A549 (cell line): ENCODE measurements around the gene SLX9. TPM values are rescaled to one million over a fixed set of nuclear protein-coding genes. Genes with fewer than 3 reads are reported as not detected.

ENCODE experiments used
- ATAC-seq, 2 experiments: fragments of 200-7000 bp in 1 of 2; fragments of >200 bp in 1 of 2; cut with Nextera tagmentation in 1 of 2; cut with Tn5 transposase in 1 of 2; 3 replicates each; pipeline versions ENCODE4 v1.8.0 to v1.9.1; 2018 to 2020; ENCODE audit warnings: mild to moderate bottlenecking in 1 of 2, moderate library complexity in 1 of 2
- CTCF ChIA-PET: fragments of 300-600 bp; sonication (Branson Sonifier 250); formaldehyde crosslinking; extraction: SDS; loops from one replicate; lab custom pipeline; 2021; ENCODE audit warnings: antibody characterized with exemption, inconsistent platforms; lab: Yijun Ruan, JAX
- POLR2A ChIA-PET: fragments of 350-600 bp; formaldehyde crosslinking; extraction: SDS; loops from one replicate; lab custom pipeline; 2021; ENCODE audit warnings: antibody characterized with exemption, inconsistent platforms; lab: Yijun Ruan, JAX
- DNase-seq, 2 experiments: peaks; one replicate each; pipeline versions ENCODE4 v3.0.0 to v3.0.0-alpha.2; 2011 to 2016; ENCODE audit warnings: low read depth in 1 of 2, low spot score in 1 of 2
- FAIRE-seq: peaks from 2 replicates; lab custom pipeline; 2011; peaks lifted over from hg19 to GRCh38; lab: Jason Lieb, UNC
- H3K27ac ChIP-seq, 2 experiments: fragments of >200 bp; sonication (Bioruptor Twin); formaldehyde crosslinking; 3 replicates each; pipeline ENCODE4 v1.5.1; 2016 to 2017
- H3K4me1 ChIP-seq: fragments of >200 bp; sonication (Bioruptor Twin); formaldehyde crosslinking; 3 replicates; pipeline ENCODE4 v1.6.1; 2016
- H3K4me2 ChIP-seq: fragments of >200 bp; sonication (Bioruptor Twin); formaldehyde crosslinking; 3 replicates; pipeline ENCODE4 v1.6.1; 2016
- H3K4me3 ChIP-seq: fragments of >200 bp; sonication (Bioruptor Twin); formaldehyde crosslinking; 3 replicates; pipeline ENCODE4 v1.5.1; 2016
- H3K9me3 ChIP-seq: fragments of >200 bp; sonication (Bioruptor Twin); formaldehyde crosslinking; 3 replicates; pipeline ENCODE4 v1.6.1; 2016
- CBX2 ChIP-seq: fragments of 200-600 bp; sonication (generic); IDR thresholded peaks from 2 replicates; pipeline ENCODE4 v1.6.1; 2016; ENCODE audit warnings: low read depth, mild to moderate bottlenecking, borderline replicate concordance
- CBX8 ChIP-seq: fragments of 200-600 bp; sonication (generic); IDR thresholded peaks from 2 replicates; pipeline ENCODE4 v1.6.1; 2016
- CTCF ChIP-seq: fragments of >200 bp; sonication (Bioruptor Twin); formaldehyde crosslinking; IDR thresholded peaks from 3 replicates; pipeline ENCODE4 v1.5.1; 2016
- EHMT2 ChIP-seq: fragments of 200-600 bp; sonication (generic); IDR thresholded peaks from 2 replicates; pipeline ENCODE4 v1.6.1; 2016; ENCODE audit warnings: antibody characterized with exemption, low read depth, mild to moderate bottlenecking, moderate library complexity
- FOSL2 ChIP-seq, 2 experiments: fragments of 450-650 bp in 1 of 2; fragments of >200 bp in 1 of 2; sonication (Bioruptor Twin) in 1 of 2; formaldehyde crosslinking; IDR thresholded peaks; 2 replicates each; pipeline versions ENCODE4 v1.5.0 to v1.6.1; 2016 to 2020; ENCODE audit warnings: mild to moderate bottlenecking in 1 of 2, moderate library complexity in 1 of 2
- FOXS1 ChIP-seq: fragments of 250-450 bp; sonication (Bioruptor Pico); IDR thresholded peaks from 2 replicates; pipeline ENCODE4 v1.5.0; 2020; ENCODE audit warnings: mild to moderate bottlenecking, moderate library complexity
- HDAC2 ChIP-seq: fragments of 200-600 bp; sonication (generic); IDR thresholded peaks from 2 replicates; pipeline ENCODE4 v1.6.1; 2016
- HEYL ChIP-seq: fragments of 250-450 bp; sonication (Bioruptor Pico); IDR thresholded peaks from 2 replicates; pipeline ENCODE4 v1.8.0; 2021; ENCODE audit warnings: mild to moderate bottlenecking, moderate library complexity
- HOXA7 ChIP-seq: fragments of 250-450 bp; sonication (Bioruptor Pico); IDR thresholded peaks from 2 replicates; pipeline ENCODE4 v1.5.0; 2020; ENCODE audit warnings: mild to moderate bottlenecking, moderate library complexity
- HOXB5 ChIP-seq: fragments of 250-450 bp; sonication (Bioruptor Pico); IDR thresholded peaks from 2 replicates; pipeline ENCODE4 v1.5.0; 2020; ENCODE audit warnings: mild to moderate bottlenecking, moderate library complexity
- MAFK ChIP-seq: fragments of 450-650 bp; IDR thresholded peaks from 2 replicates; pipeline ENCODE4 v1.6.1; 2014; ENCODE audit not compliant: partially characterized antibody
- MAX ChIP-seq: IDR thresholded peaks from 2 replicates; pipeline ENCODE4 v1.6.1; 2012
- NFE2L2 ChIP-seq: fragments of 150-350 bp; conservative IDR thresholded peaks from 2 replicates; pipeline ENCODE4 v1.6.1; 2014; ENCODE audit warnings: low read length
- NR3C1 ChIP-seq: fragments of >200 bp; sonication (Bioruptor Twin); formaldehyde crosslinking; IDR thresholded peaks from 3 replicates; pipeline ENCODE4 v1.6.1; 2017
- POLR2A ChIP-seq: IDR thresholded peaks from 2 replicates; pipeline ENCODE4 v1.6.1; 2012; ENCODE audit warnings: mild to moderate bottlenecking, low read length
- RAD21 ChIP-seq, 2 experiments: fragments of >200 bp in 1 of 2; sonication (Bioruptor Twin) in 1 of 2; formaldehyde crosslinking in 1 of 2; IDR thresholded peaks in 1 of 2; conservative IDR thresholded peaks in 1 of 2; 2 replicates in 1 of 2; 3 replicates in 1 of 2; pipeline ENCODE4 v1.6.1; 2012 to 2018; ENCODE audit warnings: inconsistent platforms in 1 of 2
- REST ChIP-seq: fragments of 200-600 bp; sonication (generic); IDR thresholded peaks from 2 replicates; pipeline ENCODE4 v1.6.1; 2016; ENCODE audit warnings: antibody characterized with exemption, mild to moderate bottlenecking, moderate library complexity
- SMC3 ChIP-seq: fragments of >200 bp; sonication (Bioruptor Twin); formaldehyde crosslinking; IDR thresholded peaks from 3 replicates; pipeline ENCODE4 v1.6.1; 2018; ENCODE audit warnings: inconsistent platforms
- TP53 ChIP-seq: fragments of 250-450 bp; sonication (Bioruptor Pico); IDR thresholded peaks from 2 replicates; pipeline ENCODE4 v1.5.0; 2021; ENCODE audit warnings: mild to moderate bottlenecking, moderate library complexity
- USF2 ChIP-seq: fragments of 450-650 bp; IDR thresholded peaks from 2 replicates; pipeline ENCODE4 v1.6.1; 2014; ENCODE audit warnings: antibody characterized with exemption
- ZNF302 ChIP-seq: fragments of 250-450 bp; sonication (Bioruptor Pico); IDR thresholded peaks from 2 replicates; pipeline ENCODE4 v1.9.0; 2021; ENCODE audit warnings: inconsistent platforms, mild to moderate bottlenecking, moderate library complexity
- ZSCAN20 ChIP-seq: fragments of 250-450 bp; sonication (Bioruptor Pico); IDR thresholded peaks from 2 replicates; pipeline ENCODE4 v1.8.0; 2022; ENCODE audit warnings: mild to moderate bottlenecking, moderate library complexity
- WGBS: methylation state at CpG from one replicate; pipeline ENCODE4 v1.1.6; 2017; ENCODE audit errors: missing lambda C conversion rate; 5-methylcytosine and 5-hydroxymethylcytosine counted together
- polyA plus RNA-seq, 4 experiments: library from polyadenylated mRNA; depleted of rRNA in 3 of 4; stranded (reverse); fragments of >200 nt; fragmentation: RNase III in 1 of 4; extraction: RNeasy Plus Mini Kit Qiagen cat#74134 plus additional on column Dnase treatment in 1 of 4; gene quantifications; 2 replicates in 3 of 4; 3 replicates in 1 of 4; pipeline ENCODE4 v1.2.3, GENCODE V29; 2011 to 2017

The SLX9 gene
- polyA plus RNA-seq, 2 of the 4 experiments (the other 2 are of a cell fraction): 26.9 to 40.6 TPM

- TF ChIP-seq REST: no peak
These were observed 10.0 kb downstream of the SLX9 start (continued) for GRCh38 chr21:44949779-44950198.

GRCh38 chr21:44950351-44950750 lies 10.5 kb downstream of the SLX9 start:
- Histone ChIP-seq H3K27ac (peak overlapping the region in 1 of 2 experiments; percentile 43; a peak in 1 of 6 replicates), H3K4me1 (peaks cover 36% of the 10 kb centered on the region), H3K9me3 (no peaks in the 10 kb centered on the region), H3K4me2 (no peak overlapping the region), H3K4me3 (no peak overlapping the region)
- ChIA-PET POLR2A (no interaction called here), CTCF (interaction anchor here (0.7 to 14.2 kb wide), 32 partner anchors 8 to 1653 kb away, joined by 3 to 224 read pairs (median 4); no protein-coding TSS in a partner anchor)
- no peak for TF ChIP-seq CBX2
- no peak for TF ChIP-seq CBX8
- TF ChIP-seq CTCF: no peak
- TF ChIP-seq MAFK: no peak
- TF ChIP-seq HDAC2: no peak
- TF ChIP-seq NFE2L2: no peak
- no peak for TF ChIP-seq POLR2A
- no peak for TF ChIP-seq HEYL
- ATAC-seq (no peak), DNase-seq (no peak), FAIRE-seq (no peak)
- 94% methylated on average over 10 of the region's 18 CpGs for WGBS

GRCh38 chr21:44951186-44951915 lies 11.5 kb downstream of the SLX9 start:
- DNase-seq (no peak), ATAC-seq (no peak), FAIRE-seq (no peak)
- ChIA-PET CTCF (interaction anchor here (1.9 to 14.2 kb wide), 8 partner anchors 7 to 189 kb away, joined by 6 to 224 read pairs (median 27); no protein-coding TSS in a partner anchor), POLR2A (no interaction called here)
- no peak overlapping the region for H3K4me3 ChIP-seq
- WGBS: 96% methylated on average over 28 of the region's 31 CpGs
- no peak overlapping the region for H3K27ac ChIP-seq
- H3K4me2 ChIP-seq: no peak overlapping the region
- H3K9me3 ChIP-seq: no peaks in the 10 kb centered on the region
- no peak for TF ChIP-seq FOXS1 (CRISPR knock-in tag)
- peaks cover 34% of the 10 kb centered on the region for H3K4me1 ChIP-seq

GRCh38 chr21:44952116-44952928 lies 12.5 kb downstream of the SLX9 start:
- Histone ChIP-seq H3K4me2 (no peak overlapping the region), H3K27ac (no peak overlapping the region), H3K4me3 (no peak overlapping the region), H3K9me3 (no peaks in the 10 kb centered on the region), H3K4me1 (peaks cover 24% of the 10 kb centered on the region)
- WGBS: 93% methylated on average over 7 of the region's 24 CpGs
- ChIA-PET CTCF (interaction anchor here (0.8 to 14.2 kb wide), 4 partner anchors 11 to 188 kb away, joined by 3 to 224 read pairs (median 84); no protein-coding TSS in a partner anchor), POLR2A (no interaction called here)
- FAIRE-seq (no peak), DNase-seq (no peak), ATAC-seq (no peak)
- TF ChIP-seq MAFK (no peak), NR3C1 (no peak), POLR2A (no peak), FOSL2 (IDR thresholded peaks at IDR 0.05) (no peak), FOSL2 (CRISPR knock-in tag; IDR thresholded peaks at IDR 0.05) (no peak), ZSCAN20 (CRISPR knock-in tag) (no peak), ZNF302 (CRISPR knock-in tag) (no peak), CBX8 (no peak), EHMT2 (no peak), SMC3 (no peak), MAX (no peak), RAD21 (conservative IDR thresholded peaks at IDR 0.05 in 1 of 2, IDR thresholded peaks at IDR 0.05 in 1 of 2) (no peak), HOXA7 (CRISPR knock-in tag) (no peak), TP53 (CRISPR knock-in tag) (no peak), HOXB5 (CRISPR knock-in tag) (no peak), USF2 (no peak)
